IPS-20b (cell line): Measurements from ENCODE around the gene ORM1.
"Not testable (repeated sequence)": the region's sequence is repeated elsewhere in the genome, so short reads cannot be mapped to it uniquely, and the experiment has no call there.

Source experiments
- H3K27ac ChIP-seq: one replicate; pipeline ENCODE4 v1.5.1; 2013; ENCODE audit warnings: low read length
- H3K27me3 ChIP-seq: 2 replicates; pipeline ENCODE4 v1.6.1; 2013; ENCODE audit warnings: mild to moderate bottlenecking, low read length, inconsistent platforms; ENCODE audit not compliant: insufficient read depth
- H3K36me3 ChIP-seq: 2 replicates; pipeline ENCODE4 v1.6.1; 2013; ENCODE audit warnings: low read depth, mild to moderate bottlenecking, inconsistent platforms, low read length, moderate library complexity; ENCODE audit not compliant: insufficient read depth
- H3K4me1 ChIP-seq: 2 replicates; pipeline ENCODE4 v1.6.1; 2013; ENCODE audit warnings: mild to moderate bottlenecking, control low read depth, inconsistent platforms, low read length, moderate library complexity; ENCODE audit not compliant: insufficient read depth
- H3K4me3 ChIP-seq: 2 replicates; pipeline ENCODE4 v1.5.1; 2013; ENCODE audit warnings: mild to moderate bottlenecking, low read length, inconsistent platforms
- H3K9ac ChIP-seq: 2 replicates; pipeline ENCODE4 v1.6.1; 2013; ENCODE audit warnings: low read depth, mild to moderate bottlenecking, inconsistent platforms, low read length, moderate library complexity
- H3K9me3 ChIP-seq: 2 replicates; pipeline ENCODE4 v1.6.1; 2013; ENCODE audit warnings: mild to moderate bottlenecking, low read depth, low read length, inconsistent platforms; ENCODE audit not compliant: insufficient read depth

The ORM1 gene

DNA sequence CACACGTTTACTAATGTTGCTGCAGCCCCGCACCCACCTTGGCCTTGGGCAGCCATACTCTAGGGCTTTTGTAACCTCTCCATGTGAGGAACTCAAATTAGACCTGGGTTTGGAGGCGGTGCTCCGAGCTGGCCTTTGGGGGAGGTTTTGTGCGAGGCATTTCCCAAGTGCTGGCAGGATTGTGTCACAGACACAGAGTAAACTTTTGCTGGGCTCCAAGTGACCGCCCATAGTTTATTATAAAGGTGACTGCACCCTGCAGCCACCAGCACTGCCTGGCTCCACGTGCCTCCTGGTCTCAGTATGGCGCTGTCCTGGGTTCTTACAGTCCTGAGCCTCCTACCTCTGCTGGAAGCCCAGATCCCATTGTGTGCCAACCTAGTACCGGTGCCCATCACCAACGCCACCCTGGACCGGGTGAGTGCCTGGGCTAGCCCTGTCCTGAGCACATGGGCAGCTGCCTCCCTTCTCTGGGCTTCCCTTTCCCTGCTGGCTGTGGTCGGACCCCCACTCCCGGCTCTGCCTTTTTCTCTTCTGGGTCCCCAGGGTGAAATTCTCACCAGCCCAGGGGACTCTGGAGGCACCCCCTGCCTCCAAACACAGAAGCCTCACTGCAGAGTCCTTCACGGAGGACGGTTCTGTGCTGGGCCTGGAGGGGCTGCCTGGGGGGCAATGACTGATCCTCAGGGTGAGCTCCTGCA lies at the start of gene ORM1:
ORM1 (plus strand) TSS at position 268 of the 701 bp plus-strand sequence; CDS start at position 304, 36 bp downstream.
- H3K4me3 ChIP-seq, H3K9ac ChIP-seq, H3K27ac ChIP-seq, H3K4me1 ChIP-seq, H3K36me3 ChIP-seq, H3K27me3 ChIP-seq, H3K9me3 ChIP-seq: not testable (repeated sequence)

DNA sequence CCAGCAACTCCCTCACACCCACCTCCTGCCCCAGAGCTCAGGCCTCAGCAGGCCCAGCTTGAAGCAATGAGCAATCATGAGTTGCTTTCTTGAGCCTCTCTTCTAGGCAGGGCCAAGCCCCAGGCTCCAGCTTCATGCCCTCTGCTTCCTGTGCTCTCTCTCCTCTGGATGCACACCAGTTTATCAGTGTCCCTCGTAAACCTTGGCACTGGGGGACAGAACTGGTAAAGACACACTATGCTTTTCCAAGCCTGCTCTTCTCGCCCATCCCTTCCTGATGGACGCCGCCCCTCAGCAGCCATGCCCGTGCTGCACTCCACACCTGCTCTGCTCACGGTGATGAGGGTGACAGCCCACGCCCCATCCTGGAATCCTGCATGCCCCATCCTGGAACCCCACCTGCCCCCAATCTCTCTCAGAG lies 49.4 kb upstream of the ORM1 start:
- Histone ChIP-seq H3K36me3 (no peaks in the 10 kb centered on the region), H3K9me3 (no peaks in the 10 kb centered on the region), H3K4me1 (no peaks in the 10 kb centered on the region), H3K27ac (no peak overlapping the region), H3K27me3 (no peaks in the 10 kb centered on the region), H3K4me3 (no peak overlapping the region), H3K9ac (no peak overlapping the region)

DNA sequence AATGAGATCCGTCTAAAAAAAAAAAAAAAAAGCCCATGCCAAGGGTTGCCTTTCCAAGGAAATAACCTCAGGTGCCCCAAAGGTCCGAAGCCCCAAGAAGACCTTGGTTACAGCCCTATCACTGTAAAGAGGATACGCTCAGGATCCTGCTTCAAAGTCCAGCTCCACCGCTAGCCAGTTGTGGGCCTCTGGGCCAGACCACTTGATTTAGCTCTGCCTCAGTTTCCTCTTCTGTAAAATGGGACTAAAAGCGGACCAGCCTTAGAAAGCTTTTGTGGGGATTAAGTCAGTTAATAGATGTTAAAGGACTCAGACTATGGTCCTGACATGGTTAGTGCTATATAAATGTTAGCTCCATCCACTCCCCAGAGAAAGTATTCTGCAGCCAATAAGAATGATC lies 48.7 kb upstream of the ORM1 start:
- Histone ChIP-seq H3K4me3 (no peak overlapping the region), H3K9me3 (no peaks in the 10 kb centered on the region), H3K4me1 (no peaks in the 10 kb centered on the region), H3K27ac (no peak overlapping the region), H3K27me3 (no peaks in the 10 kb centered on the region), H3K9ac (no peak overlapping the region), H3K36me3 (no peaks in the 10 kb centered on the region)

DNA sequence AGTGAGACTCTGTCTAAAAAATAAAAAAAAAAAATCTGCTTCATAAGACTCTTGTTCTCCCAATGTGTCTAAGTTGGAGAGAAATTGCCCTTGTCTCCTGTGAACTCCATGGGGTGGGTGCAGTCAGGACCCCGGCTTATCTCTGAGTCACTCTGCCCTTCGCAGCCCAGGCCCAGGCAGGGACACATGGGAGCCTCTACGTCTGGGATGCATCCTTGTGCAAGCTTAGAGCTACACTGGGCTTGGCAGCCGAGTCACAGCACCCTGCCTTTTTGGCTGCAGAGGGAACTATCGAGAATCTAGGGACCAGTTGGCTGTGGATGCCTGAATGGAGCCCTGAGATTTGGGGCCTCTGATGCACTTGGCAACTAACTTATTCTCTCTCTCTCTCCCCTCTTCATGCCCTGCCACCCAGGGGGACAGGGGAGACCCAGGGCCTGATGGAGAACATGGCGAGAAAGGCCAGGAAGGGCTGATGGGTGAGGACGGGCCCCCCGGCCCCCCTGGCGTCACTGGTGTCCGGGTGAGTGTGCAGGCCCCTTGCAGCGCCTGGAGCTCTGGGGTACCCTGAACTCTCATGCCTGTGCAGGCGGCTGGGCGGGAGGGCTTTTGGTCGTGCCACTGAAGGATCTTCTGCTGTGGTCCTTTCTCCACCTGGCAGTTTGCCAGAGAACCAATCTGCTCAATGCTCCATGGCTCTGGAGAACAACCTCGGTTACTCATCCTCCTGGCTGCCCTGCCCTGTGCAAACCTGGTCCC lies 47.5 kb upstream of the ORM1 start:
- Histone ChIP-seq H3K36me3 (no peaks in the 10 kb centered on the region), H3K4me3 (no peak overlapping the region), H3K4me1 (no peaks in the 10 kb centered on the region), H3K9me3 (no peaks in the 10 kb centered on the region), H3K9ac (no peak overlapping the region), H3K27me3 (no peaks in the 10 kb centered on the region), H3K27ac (no peak overlapping the region)

DNA sequence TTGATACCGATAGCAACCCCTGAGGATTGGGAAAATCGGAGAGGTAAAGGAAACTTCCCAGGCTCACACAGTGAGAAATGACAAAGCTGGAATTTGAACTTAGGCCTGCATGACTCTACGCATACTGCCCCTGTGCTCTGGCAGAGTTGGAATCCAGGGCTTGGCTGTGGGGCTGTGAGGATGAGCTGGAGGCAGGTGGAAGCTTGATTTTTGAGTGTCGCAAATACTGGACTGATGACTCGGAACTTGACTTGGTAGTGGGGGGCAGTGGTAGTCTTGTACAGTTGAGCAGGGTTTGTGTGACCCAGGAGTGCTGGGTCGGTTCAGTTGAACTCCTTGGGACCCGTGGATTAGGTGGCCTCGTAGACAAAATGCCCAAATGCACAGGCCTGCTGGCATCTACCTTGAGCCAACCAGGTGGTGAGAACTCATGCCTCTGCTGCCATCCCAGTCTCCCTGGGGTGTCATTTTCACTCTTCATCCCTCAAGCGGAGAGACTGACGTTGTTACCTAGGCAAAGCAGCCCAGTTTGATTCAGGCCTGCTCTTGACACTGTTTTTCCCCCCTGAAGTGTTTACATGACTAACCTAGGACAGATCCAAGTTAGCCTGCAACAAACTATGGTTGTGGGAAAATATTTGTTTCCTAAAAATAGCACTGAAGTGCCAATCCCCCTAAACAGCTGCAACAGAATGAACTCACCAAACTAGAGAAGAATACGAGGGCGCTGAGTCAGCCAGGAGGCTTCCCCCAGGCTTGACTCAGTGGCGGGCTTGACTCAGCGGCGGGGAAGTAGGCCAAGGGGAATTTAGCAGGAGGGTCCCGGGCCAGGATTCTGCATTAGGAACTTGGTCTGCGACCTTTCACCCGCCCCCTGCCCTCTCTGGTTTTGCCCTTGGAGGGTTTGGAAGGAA lies 45.7 kb upstream of the ORM1 start:
- H3K4me1 ChIP-seq, result no peaks in the 10 kb centered on the region

DNA sequence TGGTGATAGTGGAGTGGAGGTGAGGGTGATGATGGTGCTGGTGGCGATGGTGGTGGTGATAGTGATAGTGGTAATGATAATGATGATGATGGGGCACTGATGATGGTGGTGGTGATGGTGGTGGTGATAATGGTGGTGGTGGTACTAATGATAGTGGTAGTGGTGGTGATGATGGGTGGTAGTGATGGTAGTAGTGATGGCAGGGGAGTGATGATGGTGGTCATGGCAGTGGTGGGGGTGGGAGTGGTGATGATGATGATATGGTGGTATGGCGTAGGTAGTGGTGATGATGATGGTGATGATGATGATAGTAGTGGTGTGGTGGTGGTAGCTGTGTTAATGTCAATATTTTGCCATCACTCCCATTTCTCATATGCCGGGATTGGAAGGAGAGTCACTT lies 44.5 kb upstream of the ORM1 start:
- Histone ChIP-seq H3K36me3 (no peaks in the 10 kb centered on the region), H3K4me3 (no peak overlapping the region), H3K27ac (no peak overlapping the region), H3K4me1 (no peaks in the 10 kb centered on the region), H3K9me3 (no peaks in the 10 kb centered on the region), H3K9ac (no peak overlapping the region), H3K27me3 (no peaks in the 10 kb centered on the region)

More for the DNA sequence above, 45.7 kb upstream of the ORM1 start:
- H3K36me3 ChIP-seq, result no peaks in the 10 kb centered on the region
- H3K27me3 ChIP-seq, result no peaks in the 10 kb centered on the region
- no peak overlapping the region for H3K9ac ChIP-seq
- H3K4me3 ChIP-seq, result no peak overlapping the region
- H3K27ac ChIP-seq, result no peak overlapping the region
- H3K9me3 ChIP-seq, result no peaks in the 10 kb centered on the region

DNA sequence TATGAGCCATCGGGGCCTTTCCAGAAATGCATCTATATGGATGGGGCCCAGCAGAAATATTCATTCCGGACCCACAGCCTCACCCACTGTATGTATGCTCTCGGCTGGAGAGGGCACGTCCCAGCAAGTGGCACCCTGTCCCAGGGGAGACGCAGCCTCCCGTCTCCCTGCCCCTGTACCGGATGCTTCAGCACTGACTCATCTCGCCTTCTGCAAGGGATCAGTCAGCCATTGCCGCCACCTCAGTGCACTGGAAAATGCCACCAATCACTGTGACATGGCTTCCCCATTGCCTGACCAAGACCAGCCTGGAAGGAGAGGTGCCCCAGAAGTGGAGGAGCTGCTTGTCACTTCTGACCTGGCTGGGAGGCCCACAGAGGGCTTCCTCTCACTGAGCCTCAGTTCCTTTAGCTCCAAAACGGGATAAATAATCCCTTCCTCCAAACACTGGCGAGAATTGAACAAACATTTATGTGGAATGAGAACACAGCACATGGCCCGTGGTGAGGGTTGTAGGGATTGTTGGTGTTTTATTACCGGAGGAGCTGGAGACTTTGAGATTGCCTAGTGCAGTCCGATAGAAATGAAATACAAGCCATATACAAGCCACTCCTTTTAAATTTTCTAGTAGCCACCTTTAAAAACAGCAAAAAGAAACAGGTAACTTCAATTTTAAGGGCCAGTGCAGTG lies 43.9 kb upstream of the ORM1 start:
- no peak overlapping the region for H3K9ac ChIP-seq
- no peak overlapping the region for H3K4me3 ChIP-seq
- no peak overlapping the region for H3K27ac ChIP-seq

DNA sequence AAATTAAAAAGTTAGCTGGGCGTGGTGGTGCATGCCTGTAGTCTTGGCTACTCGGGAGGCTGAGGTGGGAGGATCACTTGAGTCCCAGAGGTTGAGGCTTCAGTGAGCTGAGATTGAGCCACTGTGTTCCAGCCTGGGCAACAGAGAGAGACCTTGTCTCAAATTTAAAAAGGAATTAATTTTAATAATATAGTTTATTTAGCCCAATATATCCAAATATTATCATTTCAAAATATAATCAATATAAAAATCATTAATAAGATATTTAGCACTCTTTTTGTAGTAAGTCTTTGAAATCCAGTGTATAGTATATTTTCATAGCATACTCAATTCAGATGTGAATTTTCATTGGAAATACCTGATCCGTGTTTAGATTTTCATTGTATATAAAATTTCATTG lies 43.2 kb upstream of the ORM1 start:
- no peak overlapping the region for H3K4me3 ChIP-seq
- H3K9me3 ChIP-seq, result no peaks in the 10 kb centered on the region
- no peak overlapping the region for H3K27ac ChIP-seq
- H3K36me3 ChIP-seq, result no peaks in the 10 kb centered on the region; the same call in 1 of the 2 replicates
- H3K9ac ChIP-seq, result no peak overlapping the region
- no peaks in the 10 kb centered on the region for H3K4me1 ChIP-seq
- no peaks in the 10 kb centered on the region for H3K27me3 ChIP-seq

More for the DNA sequence above, 43.9 kb upstream of the ORM1 start:
- Histone ChIP-seq H3K36me3 (no peaks in the 10 kb centered on the region; the same call in 1 of the 2 replicates), H3K27me3 (no peaks in the 10 kb centered on the region), H3K9me3 (no peaks in the 10 kb centered on the region), H3K4me1 (no peaks in the 10 kb centered on the region)

DNA sequence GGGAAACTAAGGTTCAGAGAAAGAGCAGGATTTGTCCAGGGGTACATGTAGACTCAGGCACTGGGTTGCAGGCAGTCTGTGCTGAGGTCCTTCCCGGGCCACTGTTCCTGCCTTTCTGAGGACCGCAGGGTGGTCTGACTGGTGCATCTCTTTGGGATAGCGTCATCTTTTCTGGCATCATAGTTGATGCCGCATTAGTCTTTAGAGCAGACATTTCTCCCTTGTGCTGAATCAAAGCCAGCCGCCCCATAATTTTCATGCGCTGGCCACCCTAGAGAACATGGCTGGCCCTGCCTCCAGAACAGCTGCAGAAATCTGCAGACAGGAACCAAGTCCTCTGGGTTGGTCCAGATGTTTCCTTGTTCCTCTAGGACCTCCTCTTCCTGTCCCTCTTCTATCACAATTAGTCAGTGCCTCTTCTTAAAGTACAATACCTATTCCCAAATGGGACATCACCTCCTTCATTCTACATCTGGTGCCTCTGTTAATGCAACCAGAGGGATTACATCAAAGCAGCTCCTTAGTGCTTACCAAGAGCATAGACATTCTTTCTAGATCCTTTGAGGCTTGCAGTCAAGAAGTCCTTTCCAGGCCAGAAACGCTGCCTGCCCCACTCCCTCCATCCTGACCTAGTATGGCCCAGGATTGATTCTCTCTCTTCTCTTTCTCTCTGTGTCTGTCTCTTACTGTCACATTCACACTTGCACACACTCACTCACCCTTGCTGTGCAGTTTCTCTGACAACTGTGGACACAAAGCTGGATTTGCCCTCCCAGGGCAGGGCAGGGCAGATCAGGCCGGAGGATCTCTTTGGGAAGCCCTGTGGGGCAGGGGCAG lies 42.0 kb upstream of the ORM1 start:
- Histone ChIP-seq H3K36me3 (no peaks in the 10 kb centered on the region; the same call in 1 of the 2 replicates), H3K9ac (no peak overlapping the region), H3K27ac (no peak overlapping the region), H3K4me1 (no peaks in the 10 kb centered on the region), H3K9me3 (no peaks in the 10 kb centered on the region), H3K4me3 (no peak overlapping the region), H3K27me3 (no peaks in the 10 kb centered on the region)

DNA sequence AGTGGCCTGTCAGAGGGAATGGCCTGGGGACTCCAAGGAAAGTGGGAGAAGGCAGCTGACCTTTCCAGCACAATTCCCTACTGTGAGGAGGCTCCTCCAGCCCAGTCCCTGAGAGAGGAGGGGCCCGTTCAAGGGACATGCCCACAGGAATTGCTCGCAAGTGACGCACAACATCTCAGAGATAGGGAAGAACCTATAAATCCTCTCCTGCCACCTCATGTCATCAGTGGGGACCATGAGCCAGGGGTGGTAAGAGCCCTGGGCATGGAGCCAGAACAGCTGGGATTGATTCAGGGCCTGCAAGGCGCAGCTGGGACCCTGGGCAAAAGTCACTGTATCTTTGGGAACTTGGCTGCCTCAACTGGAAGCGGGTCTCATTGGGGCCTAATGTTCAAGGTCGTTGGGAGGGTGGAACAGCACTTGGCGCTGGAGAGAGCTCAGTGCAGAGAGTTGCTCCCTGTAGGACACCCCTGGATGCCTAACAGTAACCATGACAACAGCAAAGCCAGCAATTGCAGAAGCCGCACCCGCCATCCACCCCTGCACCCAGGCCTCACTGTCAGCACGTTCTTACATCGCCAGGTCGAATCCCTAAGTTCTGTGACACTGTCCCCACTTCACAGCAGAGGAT lies 41.3 kb upstream of the ORM1 start:
- Histone ChIP-seq H3K36me3 (no peaks in the 10 kb centered on the region; the same call in 1 of the 2 replicates), H3K4me1 (no peaks in the 10 kb centered on the region), H3K27ac (no peak overlapping the region), H3K9ac (no peak overlapping the region), H3K9me3 (no peaks in the 10 kb centered on the region), H3K4me3 (no peak overlapping the region), H3K27me3 (no peaks in the 10 kb centered on the region)
